GM19324 (cell line): ENCODE data around the gene OR1S2.
"Not testable (repeated sequence)": the region's sequence is repeated elsewhere in the genome, so short reads cannot be mapped to it uniquely, and the experiment has no call there.

Experiments used
- ATAC-seq: cut with Tn5 transposase; IDR thresholded peaks from one replicate; pipeline ENCODE4 v1.9.1; 2021; ENCODE audit warnings: mild to moderate bottlenecking, moderate library complexity; ENCODE audit not compliant: unreplicated experiment, low FRiP score

Gene OR1S2, protein sequence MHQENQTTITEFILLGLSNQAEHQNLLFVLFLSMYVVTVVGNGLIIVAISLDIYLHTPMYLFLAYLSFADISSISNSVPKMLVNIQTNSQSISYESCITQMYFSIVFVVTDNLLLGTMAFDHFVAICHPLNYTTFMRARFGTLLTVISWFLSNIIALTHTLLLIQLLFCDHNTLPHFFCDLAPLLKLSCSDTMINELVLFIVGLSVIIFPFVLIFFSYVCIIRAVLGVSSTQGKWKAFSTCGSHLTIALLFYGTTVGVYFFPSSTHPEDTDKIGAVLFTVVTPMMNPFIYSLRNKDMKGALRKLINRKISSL

DNA sequence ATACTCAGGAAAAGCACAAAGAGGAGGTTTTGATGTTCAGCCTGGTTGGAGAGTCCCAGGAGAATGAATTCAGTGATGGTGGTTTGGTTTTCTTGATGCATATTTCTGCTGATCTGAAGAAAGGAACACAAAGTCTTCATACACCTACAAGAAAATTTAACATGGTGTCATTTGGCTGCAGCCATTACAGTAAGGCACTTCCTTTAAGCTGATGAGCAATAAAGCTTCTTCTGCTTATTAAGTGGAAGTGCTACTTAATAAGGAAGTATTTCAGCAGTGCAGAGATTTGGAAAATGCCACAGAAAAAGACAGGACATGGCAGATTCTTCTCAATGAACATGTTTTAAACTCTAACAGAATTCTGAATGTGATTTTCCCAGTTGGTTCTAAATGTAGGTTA, at the start of gene OR1S2:
Gene OR1S2 (minus strand): TSS at position 101 of the 400 bp plus-strand sequence. CDS start 0 bp downstream, at position 101.
- ATAC-seq, result no peak

DNA sequence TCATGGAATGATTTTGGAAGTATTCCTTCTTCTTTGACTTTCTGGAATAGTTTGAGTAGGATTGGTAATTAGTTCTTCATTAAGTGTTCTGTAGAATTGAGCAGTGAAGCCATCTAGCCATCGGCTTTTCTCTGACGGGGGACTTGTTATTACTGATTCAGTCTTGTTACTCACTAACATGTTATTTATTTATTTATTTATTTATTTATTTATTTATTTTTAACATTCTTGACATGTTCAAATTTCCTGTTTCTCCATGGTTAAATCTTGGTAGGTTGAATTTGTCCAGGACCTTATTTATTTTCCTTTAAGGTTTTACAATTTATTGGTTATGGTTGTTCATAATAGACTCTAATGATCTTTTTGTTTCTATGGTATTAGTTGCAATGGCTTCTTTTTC, 40.0 kb upstream of the OR1S2 start:
- no peak for ATAC-seq

DNA sequence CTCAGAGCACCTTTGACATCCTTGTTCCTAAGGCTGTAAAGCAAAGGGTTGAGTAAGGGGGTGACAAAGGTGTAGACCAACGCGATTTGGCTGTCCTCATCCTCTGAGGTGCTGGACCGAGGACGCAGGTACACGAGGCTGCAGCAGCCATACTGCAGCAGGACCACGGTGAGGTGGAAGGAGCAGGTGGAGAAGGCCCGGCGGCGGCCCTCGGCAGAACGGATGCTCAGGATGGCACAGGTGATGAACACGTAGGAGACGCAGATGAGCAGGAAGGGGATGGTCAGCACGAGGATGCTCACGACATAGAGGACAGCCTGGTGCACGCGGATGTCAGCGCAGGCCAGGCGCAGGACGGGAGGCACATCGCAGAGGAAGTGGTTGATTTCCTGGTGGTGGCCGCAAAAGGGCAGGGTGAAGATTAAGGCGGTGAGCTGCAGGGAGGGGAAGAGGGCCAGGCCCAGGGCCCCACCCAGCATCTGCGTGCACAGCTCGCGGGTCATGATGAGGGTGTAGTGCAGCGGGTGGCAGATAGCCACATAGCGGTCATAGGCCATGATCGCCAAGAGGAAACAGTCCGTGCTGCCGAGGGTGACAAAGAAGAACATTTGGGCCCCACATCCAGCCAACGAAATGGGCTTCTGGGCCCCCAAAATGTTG, 24.1 kb upstream of the OR1S2 start:
- ATAC-seq, result no peak

DNA sequence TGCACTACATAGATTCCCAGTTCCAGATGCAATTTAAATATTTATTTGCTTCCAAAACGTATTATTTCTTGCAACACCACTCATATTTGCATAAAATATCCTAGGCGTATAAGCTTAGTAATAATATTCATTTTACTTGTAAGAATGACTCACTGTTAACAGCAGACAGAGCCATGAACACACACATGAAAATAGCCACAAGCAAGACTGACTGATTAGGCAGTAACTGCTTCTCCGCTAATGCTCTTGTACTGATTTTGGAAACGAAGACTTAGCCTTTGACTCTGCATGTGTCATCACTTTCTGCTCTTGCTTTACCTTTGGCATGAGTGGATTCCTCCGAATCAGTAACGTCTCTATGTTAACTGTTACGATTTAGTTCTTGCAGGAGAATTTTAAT, 18.8 kb upstream of the OR1S2 start:
- no peak for ATAC-seq

DNA sequence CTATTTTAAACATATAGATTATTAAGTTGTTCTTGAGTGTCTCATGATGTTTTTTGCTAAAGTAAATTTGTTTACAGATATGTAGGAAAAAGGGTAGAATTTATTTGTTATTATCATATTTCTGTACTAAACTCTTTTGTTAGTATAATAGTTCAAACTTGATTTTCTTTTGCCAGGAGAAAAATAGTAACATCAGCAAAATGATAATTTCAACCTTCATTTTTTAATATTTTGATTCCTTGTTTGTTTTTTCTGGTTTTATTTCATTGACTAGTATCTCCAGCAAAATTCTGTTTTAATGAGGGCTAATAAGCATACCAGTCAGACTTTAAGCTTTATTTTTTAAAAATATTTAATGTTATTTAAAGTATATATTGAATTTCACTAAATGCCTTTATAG, 12.5 kb upstream of the OR1S2 start:
- ATAC-seq, result no peak

DNA sequence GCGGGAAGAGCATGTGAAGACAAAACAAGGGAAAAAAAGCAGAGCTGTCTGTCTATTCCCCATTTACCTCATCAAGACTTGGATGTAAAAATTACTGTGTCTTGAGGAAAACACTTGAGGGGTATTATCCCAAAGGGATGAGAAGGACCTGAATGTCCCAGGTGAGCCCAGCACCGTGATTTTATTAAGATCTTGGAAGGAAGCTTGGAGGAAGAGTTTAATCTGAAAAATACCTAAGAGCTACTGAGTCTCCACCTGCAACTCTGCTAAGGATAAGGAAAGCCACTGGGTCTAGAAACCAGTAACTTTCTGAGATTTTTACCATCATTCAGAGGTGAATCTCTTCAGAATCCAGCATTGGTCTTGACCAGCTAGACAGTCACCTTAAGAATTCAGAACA, 8.5 kb upstream of the OR1S2 start, which contains the start of gene OR1S1:
Gene OR1S1 (plus strand): TSS at position 301 of the 400 bp plus-strand sequence.
- not testable (repeated sequence) for ATAC-seq

DNA sequence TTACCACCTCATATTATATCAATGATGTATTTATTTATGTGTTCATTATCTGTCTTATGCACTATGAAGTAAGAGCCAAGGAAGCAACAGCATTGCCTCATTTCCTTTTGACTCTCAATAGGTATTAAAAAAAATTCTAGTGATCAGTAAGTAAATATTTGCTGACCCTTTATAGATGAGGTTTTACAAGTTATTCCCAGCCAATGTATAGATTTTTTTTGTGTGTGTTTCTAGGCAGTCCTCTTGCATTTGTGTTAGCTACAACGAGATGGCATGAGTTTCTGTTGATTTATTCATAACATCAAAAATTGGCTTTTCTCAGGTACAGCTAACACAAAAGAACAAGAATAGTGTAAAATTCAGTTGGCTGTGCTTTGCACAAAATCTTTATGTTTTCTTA, 4.7 kb downstream of the OR1S2 start:
- no peak for ATAC-seq

DNA sequence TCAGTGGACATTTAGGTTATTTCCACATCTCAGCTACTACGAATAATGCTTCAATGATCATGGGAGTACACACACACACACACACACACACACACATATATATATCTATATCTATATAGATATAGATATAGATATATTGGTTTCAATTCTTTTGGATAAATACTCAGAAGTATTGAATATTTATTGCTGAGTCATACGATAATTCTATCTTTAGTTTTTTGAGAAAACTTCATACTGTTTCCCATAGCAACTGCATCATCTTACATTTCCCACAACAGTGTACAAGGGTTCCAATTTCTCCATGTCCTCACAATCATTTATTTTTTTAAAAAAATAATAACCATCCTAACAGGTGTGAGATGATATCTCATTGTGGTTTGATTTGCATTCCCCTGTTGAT, 8.0 kb downstream of the OR1S2 start:
- no peak for ATAC-seq

DNA sequence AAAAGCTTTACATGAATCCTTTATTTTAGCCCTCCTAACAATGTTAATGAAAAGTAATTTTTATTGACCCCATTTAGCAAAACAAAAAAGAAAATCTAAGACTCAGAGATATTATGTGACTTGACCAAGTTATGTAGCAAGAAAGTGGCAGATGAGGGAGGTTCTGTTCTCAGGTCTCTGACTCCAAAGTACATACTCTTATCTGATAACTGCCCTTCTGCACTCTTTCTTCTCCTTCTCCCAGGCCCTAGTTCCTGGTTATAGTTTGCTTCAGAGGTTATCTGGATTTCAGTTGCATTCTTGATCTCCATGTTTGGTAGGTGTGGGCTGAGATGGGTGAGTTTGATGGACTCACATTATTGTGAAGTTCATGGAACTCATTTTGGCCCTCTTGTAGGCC, 10.6 kb downstream of the OR1S2 start:
- ATAC-seq, result no peak

DNA sequence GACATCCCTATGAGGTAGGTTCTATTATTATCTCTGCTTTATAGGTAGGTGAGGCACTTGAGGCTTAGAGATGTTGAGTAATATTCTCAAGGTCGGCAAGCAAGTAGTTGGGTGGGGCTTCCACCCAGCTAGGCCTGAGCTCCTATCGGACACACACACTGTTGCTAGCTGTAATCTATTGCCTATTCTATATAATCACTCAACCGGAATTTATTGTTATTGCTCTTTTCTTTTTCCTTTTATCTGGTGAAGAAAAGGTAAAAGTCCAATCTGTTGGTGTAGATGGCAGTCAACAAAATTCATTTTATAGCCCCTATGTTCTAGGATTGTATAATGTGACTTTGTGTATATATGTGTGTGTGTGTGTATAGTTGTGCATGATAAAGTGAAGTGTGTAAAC, 11.7 kb downstream of the OR1S2 start:
- no peak for ATAC-seq

DNA sequence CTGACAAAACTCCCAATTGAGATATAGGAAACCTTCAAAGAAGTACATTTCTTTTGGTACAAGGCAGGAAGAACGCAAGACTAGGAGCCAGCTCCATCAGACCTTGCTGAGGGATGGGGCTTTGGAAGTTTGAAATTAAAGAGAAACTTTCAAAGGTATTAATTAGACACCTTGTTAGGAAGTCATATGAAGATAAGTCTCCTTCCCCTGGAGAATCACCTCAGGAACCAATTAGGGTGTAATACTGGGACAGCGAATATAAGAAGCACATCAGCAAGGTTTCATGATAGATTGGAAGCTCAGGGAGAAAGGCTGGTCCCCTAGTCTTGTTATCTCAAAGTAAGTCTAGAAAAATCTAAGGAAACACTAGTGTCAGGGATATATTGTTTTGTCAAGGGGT, 15.2 kb downstream of the OR1S2 start, which contains the start of gene OR9Q2:
Gene OR9Q2 (plus strand): TSS at position 301 of the 400 bp plus-strand sequence. CDS start 1,421 bp downstream, outside the sequence.
- ATAC-seq, result no peak

DNA sequence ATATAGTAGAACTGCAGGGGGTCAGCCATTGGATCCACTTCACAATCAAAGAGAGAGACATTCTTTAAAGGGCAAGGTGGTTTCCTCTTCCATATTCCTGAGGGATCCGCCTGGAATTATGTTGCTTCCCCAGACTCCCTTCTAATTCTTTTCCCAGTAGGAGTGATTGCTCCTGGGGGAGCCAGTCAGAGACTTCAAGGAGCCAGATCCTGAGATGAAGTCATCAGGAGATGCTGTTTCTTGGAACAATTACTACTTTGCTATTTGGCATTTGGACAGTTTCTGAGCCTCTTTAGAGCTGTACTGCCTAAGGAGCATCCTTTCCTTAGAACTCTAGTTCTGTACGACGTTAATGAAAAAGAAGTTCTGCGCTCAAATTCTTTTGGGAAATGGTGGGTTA, 17.0 kb downstream of the OR1S2 start:
- ATAC-seq, result no peak

DNA sequence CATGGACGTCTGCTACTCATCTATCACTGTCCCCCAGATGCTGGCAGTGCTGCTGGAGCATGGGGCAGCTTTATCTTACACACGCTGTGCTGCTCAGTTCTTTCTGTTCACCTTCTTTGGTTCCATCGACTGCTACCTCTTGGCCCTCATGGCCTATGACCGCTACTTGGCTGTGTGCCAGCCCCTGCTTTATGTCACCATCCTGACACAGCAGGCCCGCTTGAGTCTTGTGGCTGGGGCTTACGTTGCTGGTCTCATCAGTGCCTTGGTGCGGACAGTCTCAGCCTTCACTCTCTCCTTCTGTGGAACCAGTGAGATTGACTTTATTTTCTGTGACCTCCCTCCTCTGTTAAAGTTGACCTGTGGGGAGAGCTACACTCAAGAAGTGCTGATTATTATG, 24.3 kb downstream of the OR1S2 start:
- no peak for ATAC-seq

DNA sequence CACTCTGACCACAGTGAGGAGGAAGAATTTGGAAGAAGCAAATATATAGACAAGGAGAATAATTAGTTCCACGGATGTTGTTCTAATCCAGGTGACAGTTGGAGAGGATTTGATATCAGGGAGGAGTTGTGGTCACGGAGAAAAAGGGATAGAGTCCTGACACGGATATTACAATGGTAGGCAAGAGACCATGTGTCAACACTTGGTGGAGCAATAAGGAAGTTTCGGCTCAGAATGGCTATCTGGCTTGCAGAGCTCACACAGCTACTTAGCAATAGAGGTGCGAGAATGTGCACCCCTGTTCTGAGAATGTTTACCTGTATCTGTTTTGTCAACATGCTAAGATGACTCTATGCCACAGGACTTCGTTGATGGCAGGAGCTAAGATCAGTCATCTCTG, 25.5 kb downstream of the OR1S2 start:
- no peak for ATAC-seq

DNA sequence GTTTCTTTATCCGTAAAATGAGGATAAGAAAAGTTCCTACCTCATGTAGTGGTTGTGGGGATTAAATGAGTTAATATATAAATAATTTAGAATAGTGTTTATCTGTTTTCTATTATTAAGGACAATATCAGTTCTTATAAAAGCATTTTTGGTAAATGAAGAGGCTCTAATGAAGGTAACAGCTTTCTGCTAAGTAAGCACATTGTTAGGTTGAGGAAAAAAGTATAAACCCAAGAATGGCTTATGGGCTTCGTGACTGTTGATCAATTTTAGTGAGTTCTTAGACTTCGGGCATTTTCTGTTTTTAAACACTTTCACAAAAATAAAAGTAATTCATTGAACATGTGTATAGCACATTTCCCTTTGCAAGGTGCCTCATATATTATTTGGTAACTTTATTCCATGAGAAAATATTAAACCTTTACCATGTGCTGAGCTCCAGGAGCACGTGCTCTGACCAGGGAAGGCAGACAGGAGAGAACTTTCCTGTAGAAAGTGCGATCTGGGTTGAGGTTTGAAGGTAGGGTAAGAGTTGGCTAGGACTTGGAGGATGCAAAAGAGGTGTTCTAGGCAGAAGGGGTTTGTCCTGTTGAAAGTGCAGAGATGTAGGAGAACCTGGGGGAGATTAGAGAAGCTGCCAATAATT, 26.4 kb downstream of the OR1S2 start:
- no peak for ATAC-seq

DNA sequence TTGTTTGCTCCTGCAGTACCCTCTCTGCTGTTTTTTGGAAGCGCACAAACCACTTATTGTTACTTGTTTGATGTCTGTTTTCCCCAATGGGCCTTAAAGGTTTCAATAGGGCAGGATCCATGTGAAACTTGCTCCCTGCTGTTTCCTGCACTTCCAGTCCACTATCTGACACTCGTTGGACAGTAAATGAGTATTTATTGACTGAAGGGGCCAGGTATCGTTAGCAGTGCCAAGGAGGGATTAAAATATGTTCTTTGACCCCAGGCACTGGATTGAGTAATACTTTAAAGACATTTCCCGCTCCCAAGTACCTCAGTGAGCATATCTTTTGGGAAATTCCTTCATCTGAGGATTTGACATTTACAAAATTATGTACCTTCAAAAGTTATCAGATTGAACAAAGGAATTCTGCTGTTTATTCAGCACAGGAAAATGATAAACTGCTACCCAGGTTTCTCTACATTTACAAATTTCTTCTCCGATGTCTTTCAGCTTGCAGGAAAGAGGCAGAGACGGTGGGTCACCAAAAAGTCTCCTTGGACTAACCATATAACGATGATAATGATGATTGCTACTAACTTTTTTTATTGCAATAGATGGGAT, 38.3 kb downstream of the OR1S2 start:
- no peak for ATAC-seq

DNA sequence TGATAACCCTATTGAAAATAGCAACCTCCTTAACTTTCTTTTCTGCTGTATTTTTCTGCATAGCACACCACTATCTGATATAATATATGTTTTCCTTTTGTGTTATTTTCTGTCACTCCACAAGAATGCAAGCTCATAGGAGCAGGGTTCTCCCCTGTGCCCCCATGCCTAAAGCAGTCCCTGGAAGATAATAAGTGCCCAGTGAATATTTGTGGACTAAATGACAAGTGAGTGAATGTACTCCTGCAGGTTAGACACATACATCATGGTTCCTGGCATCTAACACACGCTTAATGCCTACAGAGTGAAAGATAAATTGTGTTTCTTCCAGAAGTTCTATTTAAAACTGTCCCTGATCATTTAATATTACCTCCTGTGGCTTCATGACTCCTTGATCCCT, 39.0 kb downstream of the OR1S2 start:
- ATAC-seq, result no peak

DNA sequence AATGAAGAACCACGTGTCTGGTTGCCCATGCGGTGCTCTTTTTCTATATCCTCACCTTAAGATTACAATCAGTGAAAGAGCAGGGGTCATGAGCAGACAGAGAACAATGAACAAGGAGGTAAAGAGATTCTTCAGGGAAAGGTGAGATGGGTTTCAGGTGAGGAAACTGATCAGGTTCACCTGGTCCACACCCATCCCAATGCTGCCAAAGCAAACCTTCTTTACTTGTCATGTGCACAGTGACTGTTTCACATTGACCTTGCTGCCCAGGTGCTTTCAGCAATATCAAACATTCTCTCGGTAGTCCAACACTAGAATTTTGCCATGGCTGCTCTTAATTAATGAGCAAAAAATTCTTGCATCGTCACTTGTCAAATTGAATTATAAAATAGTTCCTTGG, 39.6 kb downstream of the OR1S2 start:
- no peak for ATAC-seq
